Suprapubic skin (tissue), 4 donors: Measurements from ENCODE around the gene SLC23A1.

Experiments used
- EP300 ChIP-seq: sonication (generic); formaldehyde crosslinking; IDR thresholded peaks from one replicate; pipeline ENCODE4 v1.6.1; 2017; ENCODE audit warnings: antibody characterized with exemption
- POLR2AphosphoS5 ChIP-seq, 3 donors: sonication (generic); formaldehyde crosslinking; IDR thresholded peaks; one replicate each; pipeline ENCODE4 v1.6.1; 2017; ENCODE audit warnings: antibody characterized with exemption in 3 of 3
- TF ChIP-seq, protein P1 (sequence below), 2 donors: fragments of 200-600 bp in 1 of 2; fragments of 450-650 bp in 1 of 2; sonication (generic) in 1 of 2; IDR thresholded peaks; one replicate each; pipeline ENCODE4 v1.5.1; 2016 to 2019; ENCODE audit warnings: antibody characterized with exemption in 2 of 2, mild to moderate bottlenecking in 1 of 2, moderate library complexity in 1 of 2

DNA sequence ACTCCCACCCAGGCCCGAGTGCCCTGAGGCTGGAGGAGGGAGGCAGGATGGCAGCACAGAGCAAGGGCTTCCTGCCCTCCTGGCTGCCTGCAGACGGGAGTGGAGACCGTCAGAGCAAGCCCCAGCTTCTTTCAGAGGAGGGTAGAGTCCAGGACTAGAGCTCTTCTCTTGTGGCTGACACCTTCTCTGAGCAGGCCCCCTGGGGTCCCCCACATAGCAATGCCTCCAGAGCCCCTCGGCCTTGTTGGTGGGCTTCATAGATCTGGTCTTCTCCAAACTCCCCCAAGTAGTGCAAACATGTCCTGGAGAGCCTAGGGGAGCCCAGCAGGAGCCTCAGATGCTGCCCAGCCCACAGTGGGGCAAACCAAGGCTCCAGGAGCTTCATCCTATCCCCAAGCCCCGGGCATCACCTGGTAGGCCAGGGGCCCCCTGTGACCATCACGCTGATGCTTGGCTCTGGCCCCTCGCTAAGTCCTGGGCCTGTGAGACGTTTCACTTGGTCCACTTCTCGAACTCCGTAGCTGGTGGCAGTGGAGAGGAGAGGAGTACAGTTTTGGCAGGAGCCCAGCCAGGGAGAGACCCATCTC is 4.6 kb upstream of the SLC23A1 start:
- TF ChIP-seq, protein P1, sequence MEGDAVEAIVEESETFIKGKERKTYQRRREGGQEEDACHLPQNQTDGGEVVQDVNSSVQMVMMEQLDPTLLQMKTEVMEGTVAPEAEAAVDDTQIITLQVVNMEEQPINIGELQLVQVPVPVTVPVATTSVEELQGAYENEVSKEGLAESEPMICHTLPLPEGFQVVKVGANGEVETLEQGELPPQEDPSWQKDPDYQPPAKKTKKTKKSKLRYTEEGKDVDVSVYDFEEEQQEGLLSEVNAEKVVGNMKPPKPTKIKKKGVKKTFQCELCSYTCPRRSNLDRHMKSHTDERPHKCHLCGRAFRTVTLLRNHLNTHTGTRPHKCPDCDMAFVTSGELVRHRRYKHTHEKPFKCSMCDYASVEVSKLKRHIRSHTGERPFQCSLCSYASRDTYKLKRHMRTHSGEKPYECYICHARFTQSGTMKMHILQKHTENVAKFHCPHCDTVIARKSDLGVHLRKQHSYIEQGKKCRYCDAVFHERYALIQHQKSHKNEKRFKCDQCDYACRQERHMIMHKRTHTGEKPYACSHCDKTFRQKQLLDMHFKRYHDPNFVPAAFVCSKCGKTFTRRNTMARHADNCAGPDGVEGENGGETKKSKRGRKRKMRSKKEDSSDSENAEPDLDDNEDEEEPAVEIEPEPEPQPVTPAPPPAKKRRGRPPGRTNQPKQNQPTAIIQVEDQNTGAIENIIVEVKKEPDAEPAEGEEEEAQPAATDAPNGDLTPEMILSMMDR (IDR thresholded peaks at IDR 0.05) = no peak
- TF ChIP-seq EP300 (no peak), POLR2AphosphoS5 (IDR thresholded peaks at IDR 0.05) (no peak)
